Stimulated activated CD4-positive, alpha-beta T cell treated with anti-CD3 and anti-CD28 coated beads, Interleukin-1b, Interleukin-23, amount 100 ng/mL, for 48 hours (primary cell): ENCODE data around the gene GREB1.

Source experiments
- DNase-seq: peaks from one replicate; pipeline ENCODE4 v3.0.0-alpha.2; 2020

GREB1 gene

GRCh38 chr2:11560806-11561205 lies 27.0 kb downstream of the GREB1 start:
- no peak for DNase-seq

GRCh38 chr2:11562011-11562410 lies 28.2 kb downstream of the GREB1 start:
- DNase-seq: no peak

GRCh38 chr2:11562476-11562875 lies 28.6 kb downstream of the GREB1 start:
- no peak for DNase-seq

GRCh38 chr2:11563784-11564666 lies 30.2 kb downstream of the GREB1 start:
- no peak for DNase-seq

- no peak for DNase-seq
These were observed 31.1 kb downstream of the GREB1 start for GRCh38 chr2:11564816-11565567.

- DNase-seq: no peak
These were observed 32.5 kb downstream of the GREB1 start for GRCh38 chr2:11566383-11566782.

GRCh38 chr2:11567631-11568031 lies 33.8 kb downstream of the GREB1 start:
- DNase-seq: no peak

- DNase-seq: no peak
These were observed 34.6 kb downstream of the GREB1 start for GRCh38 chr2:11568436-11568835.

- DNase-seq: no peak
These were observed 35.8 kb downstream of the GREB1 start for GRCh38 chr2:11569636-11570035.

- no peak for DNase-seq
These were observed 37.3 kb downstream of the GREB1 start for GRCh38 chr2:11571170-11571569.

GRCh38 chr2:11572996-11573395 lies 39.2 kb downstream of the GREB1 start:
- DNase-seq: no peak

- no peak for DNase-seq
These were observed 39.8 kb downstream of the GREB1 start for GRCh38 chr2:11573418-11574175.

- no peak for DNase-seq
These were observed 40.6 kb downstream of the GREB1 start for GRCh38 chr2:11574176-11575046.

GRCh38 chr2:11576398-11576797 lies 42.6 kb downstream of the GREB1 start:
- DNase-seq: no peak

GRCh38 chr2:11577101-11577883 lies 43.4 kb downstream of the GREB1 start:
- DNase-seq: no peak

- no peak for DNase-seq
These were observed 44.5 kb downstream of the GREB1 start for GRCh38 chr2:11578081-11578948.

GRCh38 chr2:11578986-11579774 lies 45.3 kb downstream of the GREB1 start:
- DNase-seq: no peak

GRCh38 chr2:11579867-11580659 lies 46.2 kb downstream of the GREB1 start:
- DNase-seq: no peak

GRCh38 chr2:11580697-11581096 lies 46.9 kb downstream of the GREB1 start:
- DNase-seq: no peak
